HG03378 (cell line): ENCODE data around the gene FN1.
"Not testable (repeated sequence)": the region's sequence is repeated elsewhere in the genome, so short reads cannot be mapped to it uniquely, and the experiment has no call there.

ENCODE experiments used
- ATAC-seq: cut with Tn5 transposase; IDR thresholded peaks from one replicate; pipeline ENCODE4 v1.9.1; 2021; ENCODE audit warnings: mild to moderate bottlenecking, moderate library complexity; ENCODE audit not compliant: unreplicated experiment

FN1 gene

DNA sequence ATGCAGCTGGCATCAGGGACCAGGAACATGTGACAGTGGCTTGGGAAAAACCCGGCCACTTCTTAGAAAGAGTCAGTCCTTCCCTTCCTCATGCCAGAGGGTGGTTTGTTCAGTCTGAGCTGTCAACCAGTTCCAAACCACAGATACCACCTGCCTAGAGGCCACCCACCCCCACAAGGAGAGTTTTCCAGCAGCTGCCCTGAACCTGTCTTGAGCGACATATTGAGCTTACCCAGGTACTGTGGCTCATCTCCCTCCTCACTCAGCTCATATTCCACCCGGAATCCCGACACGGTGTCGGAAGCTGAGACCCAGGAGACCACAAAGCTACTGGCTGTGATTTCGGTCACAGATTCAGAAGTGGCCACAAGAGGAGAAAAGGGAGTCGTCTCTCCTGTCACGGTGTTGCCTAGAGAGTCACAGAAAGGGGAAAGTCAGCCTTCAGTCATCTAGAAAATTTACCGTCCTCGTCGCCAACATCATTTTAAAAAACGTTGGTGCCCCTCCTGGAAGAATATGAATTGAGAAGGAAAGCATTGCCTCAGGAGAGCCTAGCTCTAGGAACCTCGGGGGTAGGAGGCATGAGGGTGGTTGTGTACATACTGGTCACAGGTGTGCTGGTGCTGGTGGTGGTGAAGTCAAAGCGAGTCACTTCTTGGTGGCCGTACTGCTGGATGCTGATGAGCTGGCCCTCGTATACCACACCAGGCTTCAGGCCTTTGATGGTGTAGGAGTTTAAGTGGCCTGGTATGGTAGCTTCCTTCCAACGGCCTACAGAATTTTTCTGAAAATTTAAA lies 26.3 kb downstream of the FN1 start:
- ATAC-seq = no peak

DNA sequence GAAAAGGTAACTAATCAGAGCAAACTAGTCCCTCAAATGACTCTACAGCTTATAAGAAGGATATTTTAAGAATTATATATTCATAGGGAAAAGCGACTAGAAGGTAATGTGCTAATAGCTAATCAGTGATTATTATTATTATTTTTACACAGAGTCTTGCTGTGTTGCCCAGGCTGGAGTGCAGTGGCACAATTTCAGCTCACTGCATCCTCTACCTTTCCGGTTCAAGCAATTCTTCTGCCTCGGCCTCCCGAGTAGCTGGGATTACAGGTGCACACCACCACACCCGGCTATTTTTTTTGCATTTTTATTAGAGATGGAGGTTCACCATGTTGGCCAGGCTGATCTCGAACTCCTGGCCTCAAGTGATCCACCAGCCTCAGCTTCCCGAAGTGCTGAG lies 27.4 kb downstream of the FN1 start:
- ATAC-seq = not testable (repeated sequence)

DNA sequence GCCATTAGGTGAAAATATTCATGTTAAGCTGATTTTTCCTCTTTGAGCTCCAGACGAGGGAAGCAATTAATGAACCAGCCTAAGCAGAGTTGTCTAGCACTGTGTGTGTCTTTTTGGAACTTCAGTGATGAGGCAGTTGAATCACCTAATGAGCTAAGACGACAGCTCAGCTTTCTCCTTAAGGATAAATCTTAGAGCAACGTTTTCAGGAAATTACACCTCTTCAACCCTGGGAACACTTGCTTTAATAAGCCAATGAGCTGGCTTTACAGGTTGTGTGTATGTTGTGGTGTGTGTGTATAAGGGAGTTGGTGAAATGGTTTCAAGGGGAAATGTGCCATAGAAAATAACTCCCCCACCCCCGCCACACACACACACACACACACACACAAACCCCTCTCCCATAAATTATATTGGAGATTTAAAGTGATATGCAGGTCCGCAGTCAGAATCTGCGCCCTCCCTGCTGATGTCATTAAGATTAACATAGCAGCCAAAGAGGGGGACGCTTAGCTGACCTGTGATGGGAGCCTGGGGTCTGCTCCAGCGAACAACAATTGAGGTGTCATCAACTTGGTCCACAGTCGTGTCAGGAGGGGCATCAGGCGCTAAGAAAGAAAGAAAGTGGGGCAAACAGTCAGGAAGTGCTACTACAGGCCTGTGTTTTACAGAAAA lies 28.1 kb downstream of the FN1 start:
- no peak for ATAC-seq

DNA sequence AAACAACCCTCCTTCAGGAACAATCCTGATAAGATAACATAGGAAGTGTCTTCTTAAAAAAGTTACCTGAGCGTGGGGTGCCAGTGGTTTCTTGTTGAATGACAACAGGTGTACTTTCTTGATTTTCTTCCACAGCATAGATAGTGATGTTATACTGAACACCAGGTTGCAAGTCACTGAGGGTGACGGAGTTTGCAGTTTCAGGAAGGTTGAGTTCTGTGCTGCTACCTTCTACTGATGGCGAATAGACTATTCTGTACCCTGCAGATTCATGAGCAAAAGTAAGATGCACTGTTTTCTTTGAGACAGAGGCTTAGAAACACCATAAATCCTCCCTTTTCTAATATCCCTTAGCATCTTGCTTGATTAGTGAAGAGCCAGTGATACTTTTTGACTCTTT lies 28.8 kb downstream of the FN1 start:
- no peak for ATAC-seq

- no peak for ATAC-seq
These were observed 29.9 kb downstream of the FN1 start for GRCh38 chr2:215405722-215406581.

- ATAC-seq = no peak
These were observed 31.4 kb downstream of the FN1 start for GRCh38 chr2:215404348-215405012.

DNA sequence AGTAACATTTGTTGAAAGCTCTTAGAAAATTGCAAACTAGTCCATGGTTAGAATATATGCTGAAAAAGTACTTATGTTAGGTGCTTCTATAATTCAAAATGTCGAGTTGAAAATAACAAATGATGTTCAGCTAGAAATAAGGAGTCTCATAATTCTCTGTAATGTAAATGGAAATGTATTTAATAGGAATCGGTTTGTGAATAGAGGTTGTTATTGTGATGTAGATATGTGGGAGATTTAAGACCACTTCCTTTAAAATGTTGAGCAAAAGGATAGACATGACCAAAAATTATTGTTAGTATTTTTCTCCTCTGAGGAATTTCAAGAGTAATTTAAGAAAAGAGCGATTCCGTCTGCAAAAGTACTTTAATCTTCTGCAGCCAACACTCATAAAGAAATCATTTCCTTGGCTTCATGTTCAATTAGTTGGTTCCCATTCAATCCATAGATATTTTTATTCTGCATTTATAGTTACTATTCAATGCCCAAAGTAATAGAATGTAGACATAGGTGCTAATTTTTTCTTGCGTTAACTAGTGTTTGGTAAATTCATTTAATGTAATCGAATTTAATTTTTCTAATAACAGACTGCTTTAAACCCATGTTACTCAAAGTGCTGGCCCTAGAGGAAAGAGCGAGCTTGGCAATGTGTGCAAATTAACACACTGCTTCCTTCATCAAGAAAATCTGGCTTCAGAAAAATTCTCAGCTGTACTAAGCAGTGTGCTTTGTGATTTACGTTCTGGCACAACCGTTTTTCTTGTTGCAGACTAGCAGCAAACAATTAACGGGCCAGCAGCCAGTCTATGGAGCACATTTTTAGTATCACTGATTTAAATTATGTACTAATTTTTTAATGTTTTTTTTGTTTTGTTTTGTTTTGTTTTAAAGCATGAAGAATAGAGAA lies 32.2 kb downstream of the FN1 start:
- no peak for ATAC-seq

GRCh38 chr2:215401896-215402379 lies 33.9 kb downstream of the FN1 start:
- ATAC-seq = no peak

GRCh38 chr2:215399067-215399716 lies 36.7 kb downstream of the FN1 start:
- no peak for ATAC-seq

GRCh38 chr2:215397632-215398341 lies 38.1 kb downstream of the FN1 start:
- ATAC-seq = no peak

DNA sequence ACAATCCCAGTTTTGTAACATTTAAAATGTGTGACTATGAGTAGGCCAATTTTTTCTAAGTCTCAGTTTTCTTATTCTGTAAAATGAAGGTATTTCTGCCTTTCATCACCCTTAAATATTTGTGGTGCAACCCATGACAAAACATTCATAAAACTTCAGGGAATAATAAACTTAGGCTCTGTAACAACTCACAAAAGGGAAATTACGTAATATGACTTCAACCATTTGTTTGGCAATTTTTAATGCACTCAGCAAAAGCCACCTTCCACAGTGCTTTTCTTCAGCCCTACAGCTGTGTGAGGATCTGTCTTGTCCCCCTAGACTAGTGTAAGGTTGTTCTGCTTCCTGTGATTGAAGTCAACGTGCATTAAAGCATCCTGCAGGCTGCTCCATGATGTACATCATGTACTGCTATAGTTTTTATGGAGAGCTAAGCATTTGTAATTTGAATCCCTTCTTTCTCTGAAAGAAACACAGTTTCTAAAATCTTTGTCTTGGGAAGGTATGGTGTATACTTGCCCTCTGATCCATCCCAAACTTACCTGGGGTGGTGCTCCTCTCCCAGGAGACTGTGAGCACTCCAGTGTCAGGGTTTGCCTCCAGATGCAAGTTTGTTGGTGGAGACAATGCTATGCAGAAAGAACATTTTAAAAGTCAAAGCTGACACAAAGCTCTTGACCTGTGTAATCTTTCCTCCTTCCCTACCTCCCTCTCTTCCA lies 39.1 kb downstream of the FN1 start:
- no peak for ATAC-seq

DNA sequence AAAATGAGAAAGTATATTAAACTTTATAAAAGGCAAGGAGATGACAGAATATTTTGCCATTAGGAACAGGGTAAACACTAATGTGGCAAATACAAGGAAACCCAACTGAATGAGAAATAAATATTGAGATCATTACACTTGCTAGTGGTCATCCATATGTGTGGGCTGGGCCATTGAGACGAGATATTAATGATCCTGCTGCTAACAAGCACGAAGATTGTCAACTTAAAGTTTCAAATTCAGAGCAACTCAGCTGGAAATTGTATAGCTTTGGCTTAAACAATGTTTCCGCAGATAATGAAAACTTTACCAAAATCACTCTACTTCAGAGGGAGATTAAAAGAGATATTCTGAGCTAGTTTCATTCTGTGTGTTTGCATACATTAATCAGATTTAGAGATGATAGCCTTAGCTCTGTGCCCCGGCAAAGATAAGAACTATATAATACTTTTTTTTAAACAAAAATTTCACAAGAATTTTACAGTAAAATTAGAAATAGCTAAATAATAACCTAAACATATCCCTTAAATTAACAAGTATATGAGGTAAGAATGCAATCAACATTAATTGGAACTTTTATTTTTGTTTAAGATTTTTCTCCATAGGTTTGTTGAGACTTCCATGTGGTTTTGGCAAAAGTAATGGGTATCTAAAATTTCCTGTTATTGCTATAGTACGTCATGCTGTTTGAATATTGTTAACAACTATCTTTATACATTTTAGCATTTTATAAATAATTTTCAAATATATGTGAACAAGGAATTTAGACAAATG lies 40.0 kb downstream of the FN1 start:
- ATAC-seq = no peak

DNA sequence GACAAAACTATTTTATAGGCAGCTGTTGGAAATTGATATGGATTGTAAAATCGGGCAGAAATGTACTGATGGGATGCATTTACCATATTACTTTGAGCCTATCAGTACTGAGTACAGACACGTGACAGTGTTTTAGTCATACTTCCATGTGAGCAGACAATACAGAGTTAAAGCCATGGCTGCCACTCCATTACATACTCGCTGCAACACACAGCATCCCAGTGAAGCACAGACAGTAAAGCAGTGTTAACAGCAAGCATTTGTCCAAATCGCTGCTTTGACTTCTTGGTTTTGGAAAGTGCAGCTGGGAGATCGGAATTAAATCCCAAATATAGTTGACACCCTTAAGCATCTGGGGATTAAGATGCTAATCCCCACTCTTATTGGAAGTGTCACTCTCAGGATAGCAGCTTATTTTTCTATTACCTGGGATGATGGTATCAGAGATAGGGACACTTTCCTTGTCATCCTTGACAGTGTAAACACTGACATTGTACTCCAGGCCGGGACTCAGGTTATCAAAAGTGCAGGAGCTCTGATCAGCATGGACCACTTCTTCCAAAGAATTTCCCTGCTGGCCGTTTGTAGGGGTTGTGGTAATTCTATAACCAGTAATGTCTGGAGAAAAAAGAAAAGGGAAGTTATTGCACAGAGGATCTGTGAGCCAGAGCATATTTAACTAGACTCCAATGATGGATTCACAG lies 41.6 kb downstream of the FN1 start:
- ATAC-seq = no peak

DNA sequence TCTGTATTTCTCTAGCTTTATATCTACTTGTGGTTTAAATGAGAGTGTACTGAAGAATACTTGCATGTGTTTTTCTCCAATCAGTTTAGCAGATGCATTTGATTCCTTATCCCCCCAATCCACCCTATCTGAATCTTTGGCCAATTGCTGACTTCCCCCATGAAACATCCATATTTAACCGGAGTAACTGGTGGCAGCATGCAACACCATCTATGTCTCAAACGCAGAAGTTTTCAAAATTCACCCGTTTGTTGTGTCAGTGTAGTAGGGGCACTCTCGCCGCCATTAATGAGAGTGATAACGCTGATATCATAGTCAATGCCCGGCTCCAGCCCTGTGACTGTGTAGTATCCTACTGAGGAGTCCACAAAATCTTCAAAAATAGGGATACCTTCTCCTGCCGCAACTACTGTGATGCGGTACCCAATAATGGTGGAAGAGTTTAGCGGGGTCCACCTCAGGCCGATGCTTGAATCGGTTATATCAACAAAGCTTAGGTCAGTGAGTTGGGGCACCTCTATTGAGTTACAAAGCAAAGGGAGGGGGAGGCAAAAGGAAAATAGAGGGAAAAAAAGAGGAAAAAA lies 43.1 kb downstream of the FN1 start:
- no peak for ATAC-seq

DNA sequence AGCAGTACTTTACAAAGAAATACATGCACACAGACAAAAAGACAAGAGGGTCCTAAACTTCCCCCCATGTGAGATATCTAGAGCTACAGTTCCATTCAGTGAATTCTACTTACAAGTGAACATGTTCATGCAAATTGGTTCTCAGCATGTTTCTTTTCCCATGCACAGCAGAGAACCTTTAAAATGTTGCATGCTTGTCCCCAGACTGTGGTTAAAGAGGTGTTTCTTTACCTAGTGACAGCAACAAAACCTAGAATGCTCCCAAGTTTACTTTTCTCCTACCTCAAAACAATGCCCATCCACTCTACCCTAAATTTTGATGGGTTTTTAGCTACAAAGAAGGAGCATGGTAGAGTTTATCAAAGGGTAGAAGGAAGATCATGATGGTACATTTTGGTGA lies 43.7 kb downstream of the FN1 start:
- no peak for ATAC-seq

DNA sequence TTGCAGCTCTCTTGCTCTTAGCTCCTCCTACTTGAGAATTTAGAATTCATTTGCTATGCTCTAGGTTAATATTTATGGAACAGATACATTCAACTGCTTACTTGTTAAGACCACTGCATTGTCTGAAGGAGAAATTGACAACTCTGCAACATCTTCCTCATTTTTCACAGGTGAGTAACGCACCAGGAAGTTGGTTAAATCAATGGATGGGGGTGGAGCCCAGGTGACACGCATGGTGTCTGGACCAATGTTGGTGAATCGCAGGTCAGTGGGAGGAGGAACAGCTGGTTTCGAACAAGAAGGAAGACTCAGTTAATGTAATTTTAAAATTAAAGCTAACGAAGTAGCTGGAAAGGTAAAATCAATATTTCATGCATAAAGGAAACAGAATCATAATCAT lies 44.3 kb downstream of the FN1 start:
- no peak for ATAC-seq
